ENCODE data around the gene C16orf96. TPM values are rescaled to one million over a fixed set of nuclear protein-coding genes. Genes with fewer than 3 reads are reported as not detected.
A peak's percentile ranks its signal among the peaks of the same experiment; 100 is the strongest.

Gene C16orf96
- total and polyA plus RNA-seq, 2 of the 13 experiments (the other 11 are each of a cell fraction or from before 2014, with no cell fraction given), result 0.03 TPM; not detected in 1

DNA sequence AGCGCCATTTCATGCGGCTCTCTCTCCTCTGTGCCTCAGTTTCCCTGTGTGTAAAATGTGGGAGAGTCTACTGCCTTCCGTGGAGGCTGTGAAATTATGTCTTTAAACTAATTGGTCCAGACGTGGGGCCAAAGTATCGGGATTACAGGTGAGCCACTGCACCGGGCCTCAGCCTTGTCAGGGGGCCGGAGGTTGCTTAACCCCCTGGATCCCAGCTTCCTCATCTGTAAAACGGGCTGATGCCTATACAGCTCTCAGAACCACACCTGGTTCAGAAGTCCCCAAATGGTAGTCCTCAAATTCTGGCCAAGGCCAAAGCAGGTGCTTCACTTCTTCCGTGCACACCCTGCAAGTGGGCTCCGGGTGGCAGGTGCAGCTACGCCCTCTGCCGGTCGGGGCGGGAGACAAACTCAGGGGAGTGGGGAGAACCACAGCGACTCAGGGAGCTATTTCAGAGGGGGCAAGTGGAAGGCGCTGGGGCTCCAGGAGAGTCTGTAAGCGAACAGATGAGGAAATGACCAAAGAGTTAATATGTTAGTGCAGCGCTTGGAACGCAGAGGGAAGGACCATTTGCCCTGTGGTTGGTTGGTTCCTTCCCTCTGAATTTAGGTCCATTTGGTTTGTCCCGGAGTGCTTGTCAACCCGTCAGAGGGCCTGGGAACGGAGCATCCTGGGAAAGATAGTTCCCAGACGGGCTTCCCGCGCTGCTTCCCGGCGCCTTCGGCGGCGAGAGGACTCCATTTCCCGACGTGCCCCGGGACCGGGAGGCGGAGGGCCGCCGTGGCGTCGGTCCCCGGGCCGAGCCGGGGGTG, 68.1 kb downstream of the C16orf96 start, which contains the start of gene MGRN1 (continued):
- TF ChIP-seq, protein P1, sequence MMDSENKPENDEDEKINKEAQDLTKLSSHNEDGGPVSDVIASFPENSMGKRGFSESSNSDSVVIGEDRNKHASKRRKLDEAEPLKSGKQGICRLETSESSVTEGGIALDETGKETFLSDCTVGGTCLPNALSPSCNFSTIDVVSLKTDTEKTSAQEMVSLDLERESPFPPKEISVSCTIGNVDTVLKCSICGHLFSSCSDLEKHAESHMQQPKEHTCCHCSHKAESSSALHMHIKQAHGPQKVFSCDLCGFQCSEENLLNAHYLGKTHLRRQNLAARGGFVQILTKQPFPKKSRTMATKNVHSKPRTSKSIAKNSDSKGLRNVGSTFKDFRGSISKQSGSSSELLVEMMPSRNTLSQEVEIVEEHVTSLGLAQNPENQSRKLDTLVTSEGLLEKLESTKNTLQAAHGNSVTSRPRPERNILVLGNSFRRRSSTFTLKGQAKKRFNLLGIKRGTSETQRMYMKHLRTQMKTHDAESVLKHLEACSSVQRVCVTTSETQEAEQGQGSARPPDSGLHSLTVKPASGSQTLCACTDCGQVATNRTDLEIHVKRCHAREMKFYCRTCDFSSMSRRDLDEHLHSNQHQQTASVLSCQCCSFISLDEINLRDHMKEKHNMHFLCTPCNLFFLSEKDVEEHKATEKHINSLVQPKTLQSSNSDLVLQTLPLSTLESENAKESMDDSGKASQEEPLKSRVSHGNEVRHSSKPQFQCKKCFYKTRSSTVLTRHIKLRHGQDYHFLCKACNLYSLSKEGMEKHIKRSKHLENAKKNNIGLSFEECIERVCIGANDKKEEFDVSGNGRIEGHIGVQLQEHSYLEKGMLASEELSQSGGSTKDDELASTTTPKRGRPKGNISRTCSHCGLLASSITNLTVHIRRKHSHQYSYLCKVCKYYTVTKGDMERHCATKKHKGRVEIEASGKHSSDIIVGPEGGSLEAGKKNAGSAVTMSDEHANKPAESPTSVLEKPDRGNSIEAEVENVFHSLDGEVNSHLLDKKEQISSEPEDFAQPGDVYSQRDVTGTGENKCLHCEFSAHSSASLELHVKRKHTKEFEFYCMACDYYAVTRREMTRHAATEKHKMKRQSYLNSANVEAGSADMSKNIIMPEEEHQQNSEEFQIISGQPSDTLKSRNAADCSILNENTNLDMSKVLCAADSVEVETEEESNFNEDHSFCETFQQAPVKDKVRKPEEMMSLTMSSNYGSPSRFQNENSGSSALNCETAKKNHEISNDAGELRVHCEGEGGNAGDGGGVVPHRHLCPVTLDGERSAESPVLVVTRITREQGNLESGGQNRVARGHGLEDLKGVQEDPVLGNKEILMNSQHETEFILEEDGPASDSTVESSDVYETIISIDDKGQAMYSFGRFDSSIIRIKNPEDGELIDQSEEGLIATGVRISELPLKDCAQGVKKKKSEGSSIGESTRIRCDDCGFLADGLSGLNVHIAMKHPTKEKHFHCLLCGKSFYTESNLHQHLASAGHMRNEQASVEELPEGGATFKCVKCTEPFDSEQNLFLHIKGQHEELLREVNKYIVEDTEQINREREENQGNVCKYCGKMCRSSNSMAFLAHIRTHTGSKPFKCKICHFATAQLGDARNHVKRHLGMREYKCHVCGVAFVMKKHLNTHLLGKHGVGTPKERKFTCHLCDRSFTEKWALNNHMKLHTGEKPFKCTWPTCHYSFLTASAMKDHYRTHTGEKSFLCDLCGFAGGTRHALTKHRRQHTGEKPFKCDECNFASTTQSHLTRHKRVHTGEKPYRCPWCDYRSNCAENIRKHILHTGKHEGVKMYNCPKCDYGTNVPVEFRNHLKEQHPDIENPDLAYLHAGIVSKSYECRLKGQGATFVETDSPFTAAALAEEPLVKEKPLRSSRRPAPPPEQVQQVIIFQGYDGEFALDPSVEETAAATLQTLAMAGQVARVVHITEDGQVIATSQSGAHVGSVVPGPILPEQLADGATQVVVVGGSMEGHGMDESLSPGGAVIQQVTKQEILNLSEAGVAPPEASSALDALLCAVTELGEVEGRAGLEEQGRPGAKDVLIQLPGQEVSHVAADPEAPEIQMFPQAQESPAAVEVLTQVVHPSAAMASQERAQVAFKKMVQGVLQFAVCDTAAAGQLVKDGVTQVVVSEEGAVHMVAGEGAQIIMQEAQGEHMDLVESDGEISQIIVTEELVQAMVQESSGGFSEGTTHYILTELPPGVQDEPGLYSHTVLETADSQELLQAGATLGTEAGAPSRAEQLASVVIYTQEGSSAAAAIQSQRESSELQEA (CRISPR knock-in tag; IDR thresholded peaks at IDR 0.05; ENCODE audit: not compliant biosample characterization), result no peak
- TF ChIP-seq GABPA (IDR thresholded peaks at IDR 0.05; ENCODE audit: low read depth, low read length) (no peak), GABPA (CRISPR knock-in tag; IDR thresholded peaks at IDR 0.05; ENCODE audit: low read depth) (peak; percentile 67), LCORL (IDR thresholded peaks at IDR 0.05) (no peak), LCORL (CRISPR knock-in tag; IDR thresholded peaks at IDR 0.05) (peak; percentile 18; the same call in 1 of the 2 replicates), GATA4 (IDR thresholded peaks at IDR 0.05; ENCODE audit: borderline replicate concordance, low read depth) (no peak), ZIK1 (CRISPR knock-in tag; IDR thresholded peaks at IDR 0.05; ENCODE audit: borderline replicate concordance, low read depth) (no peak), MTA1 (CRISPR knock-in tag; IDR thresholded peaks at IDR 0.05; ENCODE audit: borderline replicate concordance) (0 out of 2 replicates have a peak, but pooled peaks have one; percentile 14), KLF15 (CRISPR knock-in tag; IDR thresholded peaks at IDR 0.05; ENCODE audit: borderline replicate concordance) (peak; percentile 24; the same call in 1 of the 2 replicates), ZNF234 (CRISPR knock-in tag; conservative IDR thresholded peaks at IDR 0.05) (0 out of 2 replicates have a peak, but pooled peaks have one; percentile 5), REPIN1 (CRISPR knock-in tag; IDR thresholded peaks at IDR 0.05; ENCODE audit: borderline replicate concordance, low read depth) (peak; percentile 66; the same call in 1 of the 2 replicates), ARHGAP35 (CRISPR knock-in tag; IDR thresholded peaks at IDR 0.05; ENCODE audit: borderline replicate concordance) (0 out of 2 replicates have a peak, but pooled peaks have one; percentile 1), SUZ12 (IDR thresholded peaks at IDR 0.05; ENCODE audit: low read depth, low read length) (peak; percentile 87), ZFP36L1 (CRISPR knock-in tag; IDR thresholded peaks at IDR 0.05) (no peak), GPN1 (CRISPR knock-in tag; IDR thresholded peaks at IDR 0.05; ENCODE audit: borderline replicate concordance) (no peak)
- TF ChIP-seq, protein P2, sequence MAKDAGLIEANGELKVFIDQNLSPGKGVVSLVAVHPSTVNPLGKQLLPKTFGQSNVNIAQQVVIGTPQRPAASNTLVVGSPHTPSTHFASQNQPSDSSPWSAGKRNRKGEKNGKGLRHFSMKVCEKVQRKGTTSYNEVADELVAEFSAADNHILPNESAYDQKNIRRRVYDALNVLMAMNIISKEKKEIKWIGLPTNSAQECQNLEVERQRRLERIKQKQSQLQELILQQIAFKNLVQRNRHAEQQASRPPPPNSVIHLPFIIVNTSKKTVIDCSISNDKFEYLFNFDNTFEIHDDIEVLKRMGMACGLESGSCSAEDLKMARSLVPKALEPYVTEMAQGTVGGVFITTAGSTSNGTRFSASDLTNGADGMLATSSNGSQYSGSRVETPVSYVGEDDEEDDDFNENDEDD (CRISPR knock-in tag; IDR thresholded peaks at IDR 0.05; ENCODE audit: borderline replicate concordance), result 0 out of 2 replicates have a peak, but pooled peaks have one; percentile 27
- TF ChIP-seq, protein P3, sequence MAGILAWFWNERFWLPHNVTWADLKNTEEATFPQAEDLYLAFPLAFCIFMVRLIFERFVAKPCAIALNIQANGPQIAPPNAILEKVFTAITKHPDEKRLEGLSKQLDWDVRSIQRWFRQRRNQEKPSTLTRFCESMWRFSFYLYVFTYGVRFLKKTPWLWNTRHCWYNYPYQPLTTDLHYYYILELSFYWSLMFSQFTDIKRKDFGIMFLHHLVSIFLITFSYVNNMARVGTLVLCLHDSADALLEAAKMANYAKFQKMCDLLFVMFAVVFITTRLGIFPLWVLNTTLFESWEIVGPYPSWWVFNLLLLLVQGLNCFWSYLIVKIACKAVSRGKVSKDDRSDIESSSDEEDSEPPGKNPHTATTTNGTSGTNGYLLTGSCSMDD (CRISPR knock-in tag; IDR thresholded peaks at IDR 0.05), result no peak
- TF ChIP-seq, protein P4, sequence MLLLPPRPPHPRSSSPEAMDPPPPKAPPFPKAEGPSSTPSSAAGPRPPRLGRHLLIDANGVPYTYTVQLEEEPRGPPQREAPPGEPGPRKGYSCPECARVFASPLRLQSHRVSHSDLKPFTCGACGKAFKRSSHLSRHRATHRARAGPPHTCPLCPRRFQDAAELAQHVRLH (CRISPR knock-in tag; IDR thresholded peaks at IDR 0.05; ENCODE audit: borderline replicate concordance, low read depth), result no peak

Data from HepG2 (cell line).